Measurements from ENCODE around the gene OSM. TPM values are rescaled to one million over a fixed set of nuclear protein-coding genes. Genes with fewer than 3 reads are reported as not detected.

OSM gene
- total RNA-seq, 1 donor from 2014 or later = not detected

- H3K4me1 Mint-ChIP-seq (ENCODE audit: low read depth, unreplicated experiment) = peaks cover 4% of the 10 kb centered on the region
- H3K27me3 Mint-ChIP-seq (ENCODE audit: unreplicated experiment) = peaks cover 8% of the 10 kb centered on the region
- H3K4me3 Mint-ChIP-seq (ENCODE audit: unreplicated experiment) = no peak overlapping the region
- TF ChIP-seq CTCF (IDR thresholded peaks at IDR 0.05; ENCODE audit: partially characterized antibody, unreplicated experiment) = no peak
- H3K9me3 Mint-ChIP-seq (ENCODE audit: unreplicated experiment) = peaks cover 2% of the 10 kb centered on the region
- no peak overlapping the region for H3K27ac Mint-ChIP-seq (ENCODE audit: unreplicated experiment)
- DNase-seq = no peak
- H3K36me3 Mint-ChIP-seq (ENCODE audit: unreplicated experiment) = no peaks in the 10 kb centered on the region
Measured at GRCh38 chr22:30260682-30261081, 6.0 kb downstream of the OSM start.

DNA sequence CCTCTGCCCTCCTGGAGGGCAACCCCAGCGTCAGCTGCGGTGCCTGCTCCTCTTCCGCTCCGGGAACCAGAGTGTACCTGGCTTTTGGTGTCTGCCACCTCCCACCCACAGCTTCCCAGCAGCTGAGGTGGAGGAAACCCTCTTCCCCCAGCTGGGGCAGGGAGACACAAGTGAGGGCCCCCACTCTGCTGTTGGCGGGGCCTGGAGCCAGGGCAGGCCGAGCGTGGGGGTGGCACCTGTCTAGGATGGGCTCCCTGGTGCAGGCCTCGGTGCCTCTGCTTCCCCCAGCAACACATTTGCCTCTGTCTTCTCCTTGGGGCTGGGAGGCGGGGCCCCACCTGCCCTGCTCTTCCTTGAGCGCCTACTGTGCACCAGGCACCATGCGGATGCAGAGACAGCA, 6.4 kb downstream of the OSM start:
- Mint-ChIP-seq H3K27me3 (ENCODE audit: unreplicated experiment) (peaks cover 8% of the 10 kb centered on the region), H3K27ac (ENCODE audit: unreplicated experiment) (no peak overlapping the region), H3K36me3 (ENCODE audit: unreplicated experiment) (no peaks in the 10 kb centered on the region), H3K4me3 (ENCODE audit: unreplicated experiment) (no peak overlapping the region), H3K4me1 (ENCODE audit: low read depth, unreplicated experiment) (peaks cover 4% of the 10 kb centered on the region), H3K9me3 (ENCODE audit: unreplicated experiment) (peaks cover 2% of the 10 kb centered on the region)
- TF ChIP-seq CTCF (IDR thresholded peaks at IDR 0.05; ENCODE audit: partially characterized antibody, unreplicated experiment) = no peak
- DNase-seq = no peak

DNA sequence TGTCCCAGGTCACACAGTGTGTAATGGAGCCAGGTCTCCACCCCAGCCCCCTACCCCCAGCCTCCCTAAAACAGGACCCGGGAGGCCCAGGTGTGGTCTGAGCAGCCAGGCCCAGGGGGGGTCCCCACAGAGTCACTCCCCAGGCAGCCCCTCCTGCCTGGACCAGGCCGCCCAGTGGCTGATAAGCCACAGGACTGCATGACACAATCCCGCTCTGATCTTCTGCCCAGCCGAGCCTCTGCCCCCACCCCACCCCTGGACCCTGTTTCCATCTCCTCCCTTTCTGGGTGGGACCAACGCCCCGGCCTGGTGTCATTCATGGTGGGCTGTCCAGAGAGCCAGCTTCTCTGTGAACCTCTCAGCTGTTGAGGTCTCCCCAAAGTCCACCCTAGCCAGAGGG, 12.3 kb downstream of the OSM start:
- Mint-ChIP-seq H3K27ac (ENCODE audit: unreplicated experiment) (no peak overlapping the region), H3K36me3 (ENCODE audit: unreplicated experiment) (no peaks in the 10 kb centered on the region), H3K9me3 (ENCODE audit: unreplicated experiment) (no peaks in the 10 kb centered on the region), H3K27me3 (ENCODE audit: unreplicated experiment) (no peaks in the 10 kb centered on the region), H3K4me3 (ENCODE audit: unreplicated experiment) (no peak overlapping the region), H3K4me1 (ENCODE audit: low read depth, unreplicated experiment) (peaks cover 4% of the 10 kb centered on the region)
- no peak for DNase-seq
- TF ChIP-seq CTCF (IDR thresholded peaks at IDR 0.05; ENCODE audit: partially characterized antibody, unreplicated experiment) = no peak

DNA sequence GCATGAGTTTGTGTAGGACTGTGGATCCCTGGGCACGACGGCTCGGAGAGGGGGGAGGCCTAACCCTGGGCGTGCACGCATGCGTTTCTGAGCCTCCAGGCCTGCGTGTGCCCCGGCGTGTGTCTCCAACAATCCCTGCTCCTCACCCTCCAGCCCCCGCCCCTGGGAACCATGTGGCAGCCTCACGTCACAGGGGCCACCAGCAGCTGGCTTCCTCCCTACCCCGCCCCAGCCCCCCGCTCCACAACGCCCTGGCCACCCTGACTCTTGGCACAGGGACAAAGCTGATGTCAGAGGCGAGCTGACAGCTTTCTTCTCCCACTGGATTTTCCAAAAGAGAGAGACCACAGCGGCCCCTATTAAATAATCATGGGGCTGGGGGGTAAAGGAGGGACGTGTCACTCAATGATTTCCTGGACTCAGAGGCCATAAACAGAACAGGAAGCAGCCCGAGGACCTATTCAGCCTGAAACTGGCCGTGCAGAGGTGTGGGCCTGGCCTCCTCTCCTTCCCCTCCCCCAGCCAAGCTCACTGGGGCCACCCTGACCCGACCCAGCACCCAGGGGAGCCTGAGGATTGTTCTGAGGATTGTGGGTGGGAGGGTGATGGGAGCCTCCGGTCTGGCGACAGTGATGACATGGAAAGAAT, 13.3 kb downstream of the OSM start:
- Mint-ChIP-seq H3K4me3 (ENCODE audit: unreplicated experiment) (no peak overlapping the region), H3K36me3 (ENCODE audit: unreplicated experiment) (no peaks in the 10 kb centered on the region), H3K4me1 (ENCODE audit: low read depth, unreplicated experiment) (peaks cover 4% of the 10 kb centered on the region), H3K27me3 (ENCODE audit: unreplicated experiment) (peaks cover 2% of the 10 kb centered on the region), H3K9me3 (ENCODE audit: unreplicated experiment) (peaks cover 2% of the 10 kb centered on the region), H3K27ac (ENCODE audit: unreplicated experiment) (no peak overlapping the region)
- no peak for DNase-seq
- no peak for TF ChIP-seq CTCF (IDR thresholded peaks at IDR 0.05; ENCODE audit: partially characterized antibody, unreplicated experiment)

DNA sequence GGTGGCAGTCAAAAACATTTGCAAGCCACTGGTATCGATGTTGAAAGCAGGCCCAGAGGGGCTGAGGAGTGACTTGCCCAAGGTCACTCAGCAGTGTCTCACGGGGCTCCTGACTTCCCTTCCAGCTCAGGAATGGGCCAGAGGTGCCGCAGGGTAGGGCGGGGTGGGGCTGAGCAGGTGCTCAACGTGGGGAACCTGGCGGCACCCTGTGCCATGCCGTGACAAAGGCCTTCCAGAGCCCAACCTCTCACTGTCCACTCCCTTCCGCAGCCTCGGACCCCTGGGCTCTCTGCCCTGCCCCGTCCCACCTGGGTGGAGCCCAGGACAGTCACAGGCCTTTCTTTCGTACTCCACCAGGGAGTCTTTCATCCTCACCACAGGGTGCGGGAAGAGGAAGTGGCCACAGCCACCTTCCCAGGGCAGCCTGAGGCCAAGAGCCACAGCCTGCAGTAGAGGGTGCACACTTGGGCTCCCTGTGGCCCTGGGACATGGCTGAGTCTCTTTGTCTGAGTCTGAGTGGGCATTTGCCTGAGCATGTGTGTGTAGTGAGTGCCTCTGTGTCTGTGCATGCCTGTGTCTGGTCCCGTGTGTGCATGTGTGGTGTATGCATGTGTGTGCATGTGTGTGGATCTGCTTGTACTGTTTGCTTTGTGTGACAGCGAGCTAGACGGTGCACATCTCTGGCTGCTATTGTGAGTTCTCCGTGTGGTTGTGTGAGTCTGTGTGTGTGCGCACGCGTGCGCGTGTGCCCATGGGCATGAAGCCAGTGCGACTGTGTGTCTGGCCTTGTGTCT, 14.0 kb downstream of the OSM start:
- H3K4me1 Mint-ChIP-seq (ENCODE audit: low read depth, unreplicated experiment) = peaks cover 4% of the 10 kb centered on the region

More for the DNA sequence above, 14.0 kb downstream of the OSM start:
- peaks cover 4% of the 10 kb centered on the region for H3K9me3 Mint-ChIP-seq (ENCODE audit: unreplicated experiment)
- H3K36me3 Mint-ChIP-seq (ENCODE audit: unreplicated experiment) = no peaks in the 10 kb centered on the region
- H3K4me3 Mint-ChIP-seq (ENCODE audit: unreplicated experiment) = no peak overlapping the region
- no peak overlapping the region for H3K27ac Mint-ChIP-seq (ENCODE audit: unreplicated experiment)
- TF ChIP-seq CTCF (IDR thresholded peaks at IDR 0.05; ENCODE audit: partially characterized antibody, unreplicated experiment) = no peak
- peaks cover 3% of the 10 kb centered on the region for H3K27me3 Mint-ChIP-seq (ENCODE audit: unreplicated experiment)
- DNase-seq = no peak
